Measurements from ENCODE around the gene TAF10.

The TAF10 gene

GRCh38 chr11:6640036-6640984 is 28.3 kb upstream of the TAF10 start:
- H3K36me3 ChIP-seq (ENCODE audit: insufficient read depth, low read length), result no peaks in the 10 kb centered on the region
- H3K4me1 ChIP-seq (ENCODE audit: insufficient read depth, low read length, severe bottlenecking), result no peaks in the 10 kb centered on the region
- no peaks in the 10 kb centered on the region for H3K9me3 ChIP-seq (ENCODE audit: low read length)
- H2AFZ ChIP-seq (ENCODE audit: low read length), result no peak overlapping the region
- TF ChIP-seq CTCF (IDR thresholded peaks at IDR 0.05; ENCODE audit: low read length) (no peak), EZH2 (IDR thresholded peaks at IDR 0.05; ENCODE audit: borderline replicate concordance, low read length) (no peak)
- H3F3A ChIP-seq (ENCODE audit: insufficient read depth, low read length), result no peaks in the 10 kb centered on the region
- H4K20me1 ChIP-seq (ENCODE audit: insufficient read depth, low read length), result no peaks in the 10 kb centered on the region
- no peak overlapping the region for H3K4me2 ChIP-seq (ENCODE audit: low read length)
- H3K9ac ChIP-seq (ENCODE audit: low read length), result no peak overlapping the region
- no peaks in the 10 kb centered on the region for H3K79me2 ChIP-seq (ENCODE audit: insufficient read depth, low read length)
- no peak overlapping the region for H3K27ac ChIP-seq (ENCODE audit: low read depth, low read length, poor library complexity, severe bottlenecking)
- H3K27me3 ChIP-seq (ENCODE audit: insufficient read depth, low read length), result 0 out of 2 replicates have a peak, but pooled peaks cover 10% of the 10 kb centered on the region
- H3K4me3 ChIP-seq (ENCODE audit: low read depth, low read length, poor library complexity, severe bottlenecking), result no peak overlapping the region
- H3K9me2 ChIP-seq (ENCODE audit: low read depth, low read length), result no peaks in the 10 kb centered on the region

GRCh38 chr11:6638429-6638828 is 26.4 kb upstream of the TAF10 start:
- no peaks in the 10 kb centered on the region for H3K79me2 ChIP-seq (ENCODE audit: insufficient read depth, low read length)
- no peak overlapping the region for H2AFZ ChIP-seq (ENCODE audit: low read length)
- H3K27ac ChIP-seq (ENCODE audit: low read depth, low read length, poor library complexity, severe bottlenecking), result no peak overlapping the region
- H3K4me3 ChIP-seq (ENCODE audit: low read depth, low read length, poor library complexity, severe bottlenecking), result no peak overlapping the region
- H3F3A ChIP-seq (ENCODE audit: insufficient read depth, low read length), result no peaks in the 10 kb centered on the region
- H4K20me1 ChIP-seq (ENCODE audit: insufficient read depth, low read length), result no peaks in the 10 kb centered on the region
- TF ChIP-seq CTCF (IDR thresholded peaks at IDR 0.05; ENCODE audit: low read length) (peak; percentile 18; the same call in 1 of the 2 replicates), EZH2 (IDR thresholded peaks at IDR 0.05; ENCODE audit: borderline replicate concordance, low read length) (no peak)
- no peaks in the 10 kb centered on the region for H3K36me3 ChIP-seq (ENCODE audit: insufficient read depth, low read length)
- H3K9me3 ChIP-seq (ENCODE audit: low read length), result no peaks in the 10 kb centered on the region
- H3K27me3 ChIP-seq (ENCODE audit: insufficient read depth, low read length), result 0 out of 2 replicates have a peak, but pooled peaks cover 10% of the 10 kb centered on the region
- no peak overlapping the region for H3K9ac ChIP-seq (ENCODE audit: low read length)
- no peaks in the 10 kb centered on the region for H3K4me1 ChIP-seq (ENCODE audit: insufficient read depth, low read length, severe bottlenecking)
- no peaks in the 10 kb centered on the region for H3K9me2 ChIP-seq (ENCODE audit: low read depth, low read length)
- no peak overlapping the region for H3K4me2 ChIP-seq (ENCODE audit: low read length)

- Histone ChIP-seq H3K9ac (ENCODE audit: low read length) (no peak overlapping the region), H3K9me2 (ENCODE audit: low read depth, low read length) (no peaks in the 10 kb centered on the region)
Observed at GRCh38 chr11:6637871-6638270, 25.9 kb upstream of the TAF10 start.

More at GRCh38 chr11:6637871-6638270, 25.9 kb upstream of the TAF10 start:
- H3F3A ChIP-seq (ENCODE audit: insufficient read depth, low read length), result no peaks in the 10 kb centered on the region
- H3K4me2 ChIP-seq (ENCODE audit: low read length), result no peak overlapping the region
- no peaks in the 10 kb centered on the region for H3K36me3 ChIP-seq (ENCODE audit: insufficient read depth, low read length)
- TF ChIP-seq CTCF (IDR thresholded peaks at IDR 0.05; ENCODE audit: low read length) (no peak), EZH2 (IDR thresholded peaks at IDR 0.05; ENCODE audit: borderline replicate concordance, low read length) (no peak)
- 0 out of 2 replicates have a peak, but pooled peaks cover 6% of the 10 kb centered on the region for H3K27me3 ChIP-seq (ENCODE audit: insufficient read depth, low read length)
- no peak overlapping the region for H3K4me3 ChIP-seq (ENCODE audit: low read depth, low read length, poor library complexity, severe bottlenecking)
- H4K20me1 ChIP-seq (ENCODE audit: insufficient read depth, low read length), result no peaks in the 10 kb centered on the region
- no peak overlapping the region for H2AFZ ChIP-seq (ENCODE audit: low read length)
- H3K4me1 ChIP-seq (ENCODE audit: insufficient read depth, low read length, severe bottlenecking), result no peaks in the 10 kb centered on the region
- no peaks in the 10 kb centered on the region for H3K9me3 ChIP-seq (ENCODE audit: low read length)
- H3K27ac ChIP-seq (ENCODE audit: low read depth, low read length, poor library complexity, severe bottlenecking), result no peak overlapping the region
- H3K79me2 ChIP-seq (ENCODE audit: insufficient read depth, low read length), result no peaks in the 10 kb centered on the region
